Osteoblast (primary cell): ENCODE measurements around the gene TMEM108. TPM values are rescaled to one million over a fixed set of nuclear protein-coding genes. Genes with fewer than 3 reads are reported as not detected.

ENCODE experiments used
- DNase-seq: peaks from one replicate; pipeline ENCODE4 v3.0.0; 2011; ENCODE audit warnings: low spot score, mixed read lengths; ENCODE audit not compliant: insufficient read length; ENCODE audit errors: missing footprints
- H2AFZ ChIP-seq: 2 replicates; pipeline ENCODE4 v1.6.0; 2011; ENCODE audit warnings: mild to moderate bottlenecking, low read length
- H3K27ac ChIP-seq: 2 replicates; pipeline ENCODE4 v1.5.1; 2011; ENCODE audit warnings: mild to moderate bottlenecking, low read depth, low read length, moderate library complexity
- H3K27me3 ChIP-seq: 2 replicates; pipeline ENCODE4 v1.6.0; 2012; ENCODE audit warnings: mild to moderate bottlenecking, control low read depth, inconsistent platforms, low read length, moderate library complexity; ENCODE audit not compliant: insufficient read depth
- H3K36me3 ChIP-seq: 2 replicates; pipeline ENCODE4 v1.5.1; 2011; ENCODE audit warnings: mild to moderate bottlenecking, low read length, control low read depth, moderate library complexity; ENCODE audit not compliant: insufficient read depth
- H3K4me1 ChIP-seq: 2 replicates; pipeline ENCODE4 v1.5.1; 2011; ENCODE audit warnings: mild to moderate bottlenecking, low read length, control low read depth, moderate library complexity; ENCODE audit not compliant: insufficient read depth
- H3K4me2 ChIP-seq: 2 replicates; pipeline ENCODE4 v1.6.0; 2011; ENCODE audit warnings: mild to moderate bottlenecking, low read length; ENCODE audit not compliant: insufficient read depth
- H3K4me3 ChIP-seq: fragments of 200-600 bp; sonication (generic); 3 replicates; pipeline ENCODE4 v1.5.1; 2012; ENCODE audit warnings: mild to moderate bottlenecking, low read length, inconsistent platforms; ENCODE audit not compliant: insufficient read depth
- H3K79me2 ChIP-seq: 2 replicates; pipeline ENCODE4 v1.6.0; 2012; ENCODE audit warnings: mild to moderate bottlenecking, low read length, control low read depth, inconsistent platforms; ENCODE audit not compliant: insufficient read depth
- H3K9me3 ChIP-seq: 2 replicates; pipeline ENCODE4 v1.5.1; 2011; ENCODE audit warnings: low read depth, low read length, control low read depth
- H4K20me1 ChIP-seq: 2 replicates; pipeline ENCODE4 v1.6.0; 2012; ENCODE audit warnings: mild to moderate bottlenecking, low read length, control low read depth; ENCODE audit not compliant: insufficient read depth
- total RNA-seq: library from RNA; depleted of rRNA; stranded (reverse); fragments of >200 nt; gene quantifications from 2 replicates; pipeline ENCODE4 v1.2.3, GENCODE V29; 2012
- TF ChIP-seq, protein P1 (sequence below): IDR thresholded peaks from 2 replicates; pipeline ENCODE4 v1.5.1; 2011; ENCODE audit warnings: mild to moderate bottlenecking, low read depth, low read length, moderate library complexity; ENCODE audit errors: extremely low read depth

The TMEM108 gene
- total RNA-seq, 1 donor = 0.36 TPM

DNA sequence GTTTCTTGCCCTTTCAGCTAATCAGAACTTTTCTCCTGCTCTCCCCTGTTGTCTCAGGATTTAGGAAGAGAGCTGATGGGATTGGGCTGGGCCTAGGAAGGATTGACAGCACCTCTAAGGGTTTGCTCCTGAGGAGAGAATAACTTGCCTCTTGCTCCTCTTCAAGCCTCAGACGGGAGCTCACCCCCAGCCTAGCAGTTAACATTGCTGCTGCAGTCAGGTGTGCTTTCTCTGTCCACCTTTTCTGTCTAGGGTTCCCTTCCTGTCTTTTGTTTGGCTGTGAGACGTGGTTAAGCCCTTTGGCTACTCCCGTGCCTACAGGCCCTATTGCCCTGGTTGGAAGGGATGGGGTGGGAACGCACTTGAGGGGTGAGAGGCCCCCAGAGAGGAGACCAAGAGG, 20.1 kb downstream of the TMEM108 start:
- Histone ChIP-seq H3K9me3 (no peaks in the 10 kb centered on the region), H3K27me3 (no peaks in the 10 kb centered on the region), H3K4me2 (no peak overlapping the region), H2AFZ (no peak overlapping the region), H3K36me3 (no peaks in the 10 kb centered on the region), H3K27ac (no peak overlapping the region), H3K4me1 (no peaks in the 10 kb centered on the region), H4K20me1 (no peaks in the 10 kb centered on the region), H3K4me3 (no peak overlapping the region), H3K79me2 (no peaks in the 10 kb centered on the region)
- DNase-seq = no peak
- TF ChIP-seq, protein P1, sequence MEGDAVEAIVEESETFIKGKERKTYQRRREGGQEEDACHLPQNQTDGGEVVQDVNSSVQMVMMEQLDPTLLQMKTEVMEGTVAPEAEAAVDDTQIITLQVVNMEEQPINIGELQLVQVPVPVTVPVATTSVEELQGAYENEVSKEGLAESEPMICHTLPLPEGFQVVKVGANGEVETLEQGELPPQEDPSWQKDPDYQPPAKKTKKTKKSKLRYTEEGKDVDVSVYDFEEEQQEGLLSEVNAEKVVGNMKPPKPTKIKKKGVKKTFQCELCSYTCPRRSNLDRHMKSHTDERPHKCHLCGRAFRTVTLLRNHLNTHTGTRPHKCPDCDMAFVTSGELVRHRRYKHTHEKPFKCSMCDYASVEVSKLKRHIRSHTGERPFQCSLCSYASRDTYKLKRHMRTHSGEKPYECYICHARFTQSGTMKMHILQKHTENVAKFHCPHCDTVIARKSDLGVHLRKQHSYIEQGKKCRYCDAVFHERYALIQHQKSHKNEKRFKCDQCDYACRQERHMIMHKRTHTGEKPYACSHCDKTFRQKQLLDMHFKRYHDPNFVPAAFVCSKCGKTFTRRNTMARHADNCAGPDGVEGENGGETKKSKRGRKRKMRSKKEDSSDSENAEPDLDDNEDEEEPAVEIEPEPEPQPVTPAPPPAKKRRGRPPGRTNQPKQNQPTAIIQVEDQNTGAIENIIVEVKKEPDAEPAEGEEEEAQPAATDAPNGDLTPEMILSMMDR = no peak

DNA sequence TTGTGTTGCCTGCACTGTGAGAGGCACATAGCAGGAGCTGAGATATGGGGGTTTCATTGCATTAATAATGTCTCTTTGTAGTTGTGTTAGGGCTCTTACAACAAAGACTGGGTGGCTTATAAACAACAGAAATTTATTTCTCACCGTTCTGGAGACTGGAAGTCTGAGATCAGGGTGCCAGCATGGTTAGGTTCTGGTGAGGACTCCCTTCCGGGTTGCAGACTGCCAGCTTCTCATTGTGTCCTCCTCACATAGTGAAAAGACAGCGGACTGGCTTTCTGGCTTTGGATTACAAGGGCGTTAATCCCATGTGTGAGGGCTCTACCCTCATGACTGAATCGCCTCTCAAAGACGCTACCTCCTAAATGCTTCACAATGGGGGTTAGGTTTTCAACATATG, 20.6 kb downstream of the TMEM108 start:
- no peaks in the 10 kb centered on the region for H3K27me3 ChIP-seq
- no peaks in the 10 kb centered on the region for H3K9me3 ChIP-seq
- no peaks in the 10 kb centered on the region for H3K79me2 ChIP-seq
- H3K4me2 ChIP-seq = no peak overlapping the region
- H3K4me1 ChIP-seq = no peaks in the 10 kb centered on the region
- H3K4me3 ChIP-seq = no peak overlapping the region
- no peak overlapping the region for H2AFZ ChIP-seq
- TF ChIP-seq, protein P1 = no peak
- no peaks in the 10 kb centered on the region for H4K20me1 ChIP-seq
- no peaks in the 10 kb centered on the region for H3K36me3 ChIP-seq
- no peak for DNase-seq
- no peak overlapping the region for H3K27ac ChIP-seq

DNA sequence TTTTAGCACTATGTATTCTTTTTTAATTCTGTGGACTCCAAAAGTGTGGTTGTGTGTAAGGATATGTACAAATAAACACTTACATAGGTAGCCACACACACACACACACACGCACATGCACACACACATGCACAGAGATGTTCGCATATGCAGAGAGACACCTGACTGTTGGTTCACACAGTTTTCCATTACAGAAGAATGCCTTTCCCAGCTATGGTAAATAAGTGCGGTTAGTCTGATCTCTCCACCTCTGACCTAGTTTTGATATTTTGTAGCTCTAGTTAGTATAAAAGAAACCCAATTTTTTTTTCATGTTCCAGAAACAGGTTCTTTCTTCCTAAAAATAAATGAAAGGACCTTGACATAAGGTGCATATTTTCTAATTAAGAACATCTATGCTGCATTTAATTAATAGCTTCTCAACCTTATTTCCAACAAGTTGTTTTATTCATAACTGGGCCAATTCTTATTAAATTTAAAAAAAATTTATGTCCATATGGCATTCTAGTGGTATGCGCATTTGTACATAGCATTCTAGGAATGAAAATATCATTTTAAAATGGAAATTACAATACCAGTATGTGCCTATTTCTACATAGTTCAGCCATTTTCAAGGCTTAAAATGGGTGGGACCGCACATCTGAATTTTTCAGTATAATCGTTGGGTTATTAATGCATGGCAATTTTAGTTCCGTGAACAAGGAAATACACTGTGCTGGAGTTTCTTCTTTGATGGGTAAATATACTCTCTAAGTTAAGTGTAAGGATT, 27.2 kb downstream of the TMEM108 start:
- Histone ChIP-seq H3K36me3 (no peaks in the 10 kb centered on the region), H3K27ac (no peak overlapping the region), H2AFZ (no peak overlapping the region), H3K4me1 (no peaks in the 10 kb centered on the region), H3K9me3 (no peaks in the 10 kb centered on the region), H3K27me3 (no peaks in the 10 kb centered on the region), H3K79me2 (no peaks in the 10 kb centered on the region), H3K4me2 (no peak overlapping the region), H3K4me3 (no peak overlapping the region), H4K20me1 (no peaks in the 10 kb centered on the region)
- no peak for DNase-seq
- TF ChIP-seq, protein P1 = no peak

DNA sequence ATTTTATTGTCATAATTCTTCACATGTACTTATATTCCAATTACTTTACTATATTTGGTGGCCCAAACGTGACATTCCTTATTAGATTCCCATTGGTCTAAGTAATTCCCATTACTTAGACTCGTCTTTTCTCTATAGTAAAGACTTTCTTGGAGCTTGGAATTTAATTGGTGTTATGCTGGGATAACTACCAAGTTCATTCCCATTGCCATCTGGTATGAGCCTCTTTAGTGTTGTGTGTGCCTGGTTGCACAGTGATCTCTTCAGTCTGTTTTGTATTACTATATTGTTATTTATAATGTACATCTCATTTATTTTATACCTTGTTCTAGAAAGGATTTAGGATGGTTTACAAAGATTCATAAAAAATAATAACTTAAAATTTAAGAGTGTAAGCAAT, 27.8 kb downstream of the TMEM108 start:
- H3K4me2 ChIP-seq = no peak overlapping the region
- no peak overlapping the region for H2AFZ ChIP-seq
- no peak for DNase-seq
- no peaks in the 10 kb centered on the region for H3K4me1 ChIP-seq
- H3K36me3 ChIP-seq = no peaks in the 10 kb centered on the region
- no peak overlapping the region for H3K4me3 ChIP-seq
- H3K9me3 ChIP-seq = no peaks in the 10 kb centered on the region
- H3K27ac ChIP-seq = no peak overlapping the region
- TF ChIP-seq, protein P1 = no peak
- H3K27me3 ChIP-seq = no peaks in the 10 kb centered on the region
- no peaks in the 10 kb centered on the region for H4K20me1 ChIP-seq
- no peaks in the 10 kb centered on the region for H3K79me2 ChIP-seq
